ENCODE data around the gene MVP.
A peak's percentile ranks its signal among the peaks of the same experiment; 100 is the strongest.

MVP gene

DNA sequence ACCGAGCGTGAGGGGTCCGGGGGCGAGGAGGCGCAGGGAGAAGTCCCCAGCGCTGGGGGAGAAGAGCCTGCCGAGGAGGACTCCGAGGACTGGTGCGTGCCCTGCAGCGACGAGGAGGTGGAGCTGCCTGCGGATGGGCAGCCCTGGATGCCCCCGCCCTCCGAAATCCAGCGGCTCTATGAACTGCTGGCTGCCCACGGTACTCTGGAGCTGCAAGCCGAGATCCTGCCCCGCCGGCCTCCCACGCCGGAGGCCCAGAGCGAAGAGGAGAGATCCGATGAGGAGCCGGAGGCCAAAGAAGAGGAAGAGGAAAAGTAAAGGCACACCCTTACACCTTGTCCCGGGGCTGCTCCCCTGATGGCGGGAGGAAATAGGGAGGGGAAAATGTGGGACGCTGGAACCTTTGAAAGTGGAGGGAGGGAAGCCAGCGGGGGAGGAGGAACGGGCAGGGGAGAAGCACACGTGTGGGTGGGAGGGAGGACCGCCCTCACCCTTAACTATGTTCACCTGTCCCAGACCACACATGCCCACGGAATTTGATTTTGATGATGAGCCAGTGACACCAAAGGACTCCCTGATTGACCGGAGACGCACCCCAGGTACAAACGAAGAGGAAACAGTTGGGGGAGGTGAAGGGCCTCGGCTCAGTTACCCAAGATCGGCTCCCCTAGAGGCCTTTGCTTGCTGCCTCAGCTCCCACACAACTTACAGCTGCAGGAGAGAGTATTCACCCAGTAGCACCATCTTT is 3.4 kb upstream of the MVP start:
- peak overlapping the region; percentile 89 for H3K4me3 ChIP-seq (ENCODE audit: low read depth, low read length)
- TF ChIP-seq, protein P1, sequence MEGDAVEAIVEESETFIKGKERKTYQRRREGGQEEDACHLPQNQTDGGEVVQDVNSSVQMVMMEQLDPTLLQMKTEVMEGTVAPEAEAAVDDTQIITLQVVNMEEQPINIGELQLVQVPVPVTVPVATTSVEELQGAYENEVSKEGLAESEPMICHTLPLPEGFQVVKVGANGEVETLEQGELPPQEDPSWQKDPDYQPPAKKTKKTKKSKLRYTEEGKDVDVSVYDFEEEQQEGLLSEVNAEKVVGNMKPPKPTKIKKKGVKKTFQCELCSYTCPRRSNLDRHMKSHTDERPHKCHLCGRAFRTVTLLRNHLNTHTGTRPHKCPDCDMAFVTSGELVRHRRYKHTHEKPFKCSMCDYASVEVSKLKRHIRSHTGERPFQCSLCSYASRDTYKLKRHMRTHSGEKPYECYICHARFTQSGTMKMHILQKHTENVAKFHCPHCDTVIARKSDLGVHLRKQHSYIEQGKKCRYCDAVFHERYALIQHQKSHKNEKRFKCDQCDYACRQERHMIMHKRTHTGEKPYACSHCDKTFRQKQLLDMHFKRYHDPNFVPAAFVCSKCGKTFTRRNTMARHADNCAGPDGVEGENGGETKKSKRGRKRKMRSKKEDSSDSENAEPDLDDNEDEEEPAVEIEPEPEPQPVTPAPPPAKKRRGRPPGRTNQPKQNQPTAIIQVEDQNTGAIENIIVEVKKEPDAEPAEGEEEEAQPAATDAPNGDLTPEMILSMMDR (IDR thresholded peaks at IDR 0.05; ENCODE audit: low read depth, low read length, missing control alignments), result peak; percentile 54
- no peak for DNase-seq (ENCODE audit: low read depth)

DNA sequence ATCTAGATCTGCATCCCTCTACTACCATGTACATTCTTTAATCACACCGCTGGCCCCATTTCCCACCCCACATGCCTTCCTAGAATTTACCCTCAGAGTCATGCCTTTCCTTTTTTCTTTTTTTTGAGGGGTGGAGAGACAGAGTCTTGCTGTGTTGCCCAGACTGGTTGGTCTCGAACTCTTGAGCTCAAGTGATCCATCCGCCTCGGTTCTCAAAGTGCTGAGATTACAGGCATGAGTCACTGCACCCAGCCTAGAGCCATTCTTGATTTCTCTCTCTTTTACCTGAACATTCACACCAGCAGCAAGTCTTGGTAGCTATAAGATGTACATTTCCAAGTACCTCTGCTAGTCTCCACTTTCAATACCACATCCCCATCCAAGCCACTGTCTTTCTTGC is 2.2 kb upstream of the MVP start:
- TF ChIP-seq, protein P1 (IDR thresholded peaks at IDR 0.05; ENCODE audit: low read depth, low read length, missing control alignments), result no peak
- no peak overlapping the region for H3K4me3 ChIP-seq (ENCODE audit: low read depth, low read length)

DNA sequence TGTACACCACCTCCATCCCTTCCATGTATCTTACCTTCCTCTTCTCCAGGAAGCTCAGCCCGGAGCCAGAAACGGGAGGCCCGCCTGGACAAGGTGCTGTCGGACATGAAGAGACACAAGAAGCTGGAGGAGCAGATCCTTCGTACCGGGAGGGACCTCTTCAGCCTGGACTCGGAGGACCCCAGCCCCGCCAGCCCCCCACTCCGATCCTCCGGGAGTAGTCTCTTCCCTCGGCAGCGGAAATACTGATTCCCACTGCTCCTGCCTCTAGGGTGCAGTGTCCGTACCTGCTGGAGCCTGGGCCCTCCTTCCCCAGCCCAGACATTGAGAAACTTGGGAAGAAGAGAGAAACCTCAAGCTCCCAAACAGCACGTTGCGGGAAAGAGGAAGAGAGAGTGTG is 756 bp upstream of the MVP start:
- TF ChIP-seq, protein P1 (IDR thresholded peaks at IDR 0.05; ENCODE audit: low read depth, low read length, missing control alignments), result no peak
- DNase-seq (ENCODE audit: low read depth), result no peak
- peak overlapping the region; percentile 90 for H3K4me3 ChIP-seq (ENCODE audit: low read depth, low read length)

More for the DNA sequence above, 2.2 kb upstream of the MVP start:
- no peak for DNase-seq (ENCODE audit: low read depth)

DNA sequence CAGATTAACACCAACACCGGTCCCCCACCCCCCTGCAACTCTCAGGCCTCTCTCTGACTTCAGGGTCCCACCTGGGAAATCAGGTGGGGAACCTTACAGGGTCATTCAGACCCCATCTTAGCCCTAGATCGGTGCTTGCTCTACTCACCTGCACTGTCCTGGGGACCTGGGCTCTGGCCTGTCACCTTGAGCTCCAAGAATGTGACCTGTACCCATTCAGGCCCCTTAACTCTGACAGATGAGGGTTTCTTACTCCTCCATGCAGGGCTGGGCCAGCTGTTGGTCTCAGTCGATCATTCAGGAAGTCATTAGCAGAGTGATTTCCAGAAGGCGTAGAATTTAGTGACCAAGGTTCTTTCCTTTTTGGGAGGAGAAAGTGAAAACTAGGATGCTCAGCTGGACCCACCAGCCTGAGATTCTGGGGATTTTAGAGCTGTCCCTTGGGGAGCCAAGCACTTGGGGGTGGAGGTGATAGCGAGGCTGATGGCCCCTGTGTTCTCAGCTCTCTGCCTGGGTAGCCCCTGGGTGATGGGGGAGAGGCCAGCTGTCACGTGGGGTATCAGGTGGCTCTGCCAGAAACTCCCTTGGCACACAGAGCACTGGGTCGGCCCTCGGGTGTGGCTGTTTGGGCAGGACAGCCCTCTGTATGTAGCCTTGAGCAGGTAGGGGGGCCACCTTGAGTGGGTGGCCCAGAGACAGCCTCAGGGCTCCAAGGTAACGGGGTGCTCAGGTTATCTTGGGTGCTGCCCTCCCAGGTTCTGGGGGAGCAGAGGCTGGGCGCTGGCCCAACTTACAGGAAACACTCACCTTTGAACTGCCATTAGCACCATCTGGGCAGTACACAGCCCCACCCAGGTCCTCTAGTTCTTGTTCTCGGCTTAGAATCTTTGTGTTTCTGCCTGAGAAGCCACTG is 724 bp downstream of the MVP start:
- peak overlapping the region; percentile 90 for H3K4me3 ChIP-seq (ENCODE audit: low read depth, low read length)
- TF ChIP-seq, protein P1 (IDR thresholded peaks at IDR 0.05; ENCODE audit: low read depth, low read length, missing control alignments), result no peak
- no peak for DNase-seq (ENCODE audit: low read depth)

DNA sequence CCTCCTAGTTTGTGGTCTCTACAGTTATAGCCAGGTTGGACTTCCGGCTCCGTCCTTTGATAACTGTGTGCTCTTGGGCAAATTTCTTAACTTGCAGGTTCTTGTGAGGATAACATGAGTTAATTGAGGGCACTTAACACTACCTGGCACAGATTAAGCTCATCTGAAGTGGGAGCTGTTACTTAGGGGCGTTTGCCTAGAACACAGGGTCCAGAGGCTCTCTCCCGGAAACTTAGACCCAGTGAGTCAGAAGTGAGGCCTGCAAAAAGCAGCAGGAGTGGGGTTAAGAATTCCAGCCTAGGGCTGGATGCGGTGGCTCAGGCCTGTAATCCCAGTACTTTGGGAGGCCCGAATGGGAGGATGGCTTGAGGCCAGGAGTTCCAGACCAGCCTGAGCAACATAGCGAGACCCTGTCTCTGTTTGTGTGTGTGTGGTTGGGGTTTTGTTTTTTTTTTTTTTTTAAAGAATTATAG is 1.4 kb downstream of the MVP start:
- DNase-seq (ENCODE audit: low read depth), result no peak
- TF ChIP-seq, protein P1 (IDR thresholded peaks at IDR 0.05; ENCODE audit: low read depth, low read length, missing control alignments), result no peak
- peak overlapping the region; percentile 90 for H3K4me3 ChIP-seq (ENCODE audit: low read depth, low read length)

DNA sequence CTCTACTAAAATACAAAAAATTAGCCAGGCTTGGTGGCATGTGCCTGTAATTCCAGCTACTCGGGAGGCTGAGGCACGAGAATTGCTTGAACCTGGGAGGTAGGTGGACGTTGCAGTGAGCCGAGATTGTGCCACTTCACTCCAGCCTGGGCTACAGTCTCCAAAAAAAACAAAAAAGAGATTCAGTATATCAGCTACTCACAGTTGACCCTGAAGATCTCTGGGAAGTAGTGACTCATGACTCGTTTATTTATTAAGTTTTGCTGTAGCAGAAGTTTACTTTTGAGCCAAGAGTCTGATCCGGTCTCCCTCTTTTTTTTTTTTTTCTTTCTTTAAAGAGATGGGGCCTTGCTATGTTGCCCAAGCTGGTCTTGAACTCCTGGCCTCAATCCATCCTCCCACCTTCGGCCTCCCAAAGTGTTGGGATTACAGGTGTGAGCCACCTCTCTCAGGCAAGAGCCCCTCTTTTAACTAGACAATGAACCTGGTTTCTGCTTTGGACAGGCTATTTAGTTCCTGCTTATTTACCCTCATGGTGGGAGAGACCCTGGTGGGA is 4.4 kb downstream of the MVP start:
- H3K4me3 ChIP-seq (ENCODE audit: low read depth, low read length), result no peak overlapping the region
- TF ChIP-seq, protein P1 (IDR thresholded peaks at IDR 0.05; ENCODE audit: low read depth, low read length, missing control alignments), result no peak

More for the DNA sequence above, 4.4 kb downstream of the MVP start:
- DNase-seq (ENCODE audit: low read depth), result no peak
